Uterus (tissue), 4 donors: ENCODE data around the gene CPHXL2. TPM values are rescaled to one million over a fixed set of nuclear protein-coding genes. Genes with fewer than 3 reads are reported as not detected.

Experiments
- DNase-seq, 2 donors: peaks; one replicate each; pipeline ENCODE4 v3.0.0-alpha.2; 2019 to 2020
- H3K27ac ChIP-seq, 2 donors: fragments of 200-600 bp; sonication (generic); 1 replicate in 1 of 2; 2 replicates in 1 of 2; pipeline ENCODE4 v1.5.1; 2016 to 2018
- H3K27me3 ChIP-seq, 2 donors: fragments of 200-600 bp; sonication (generic); one replicate each; pipeline ENCODE4 v1.5.1; 2018 to 2019; ENCODE audit warnings: control low read depth in 1 of 2
- H3K36me3 ChIP-seq, 2 donors: fragments of 200-600 bp; sonication (generic); one replicate each; pipeline ENCODE4 v1.5.1; 2019; ENCODE audit warnings: control low read depth in 1 of 2
- H3K4me1 ChIP-seq, 2 donors: fragments of 200-600 bp; sonication (generic); one replicate each; pipeline ENCODE4 v1.5.1; 2018 to 2019; ENCODE audit warnings: control low read depth in 1 of 2
- H3K4me3 ChIP-seq, 2 donors: fragments of 200-600 bp; sonication (generic); 1 replicate in 1 of 2; 2 replicates in 1 of 2; pipeline ENCODE4 v1.5.1; 2018 to 2019; ENCODE audit warnings: mild to moderate bottlenecking in 1 of 2
- H3K9me3 ChIP-seq, 2 donors: fragments of 200-600 bp; sonication (generic); one replicate each; pipeline ENCODE4 v1.5.1; 2019; ENCODE audit warnings: control low read depth in 1 of 2
- CTCF ChIP-seq, 4 experiments: fragments of 200-600 bp in 2 of 4; fragments of 450-650 bp in 2 of 4; sonication (generic) in 2 of 4; IDR thresholded peaks; one replicate each; pipeline ENCODE4 v1.5.1; 2016 to 2019; ENCODE audit warnings: antibody characterized with exemption in 4 of 4, mild to moderate bottlenecking in 2 of 4, moderate library complexity in 1 of 4
- POLR2A ChIP-seq, 2 donors: fragments of 450-650 bp; IDR thresholded peaks; one replicate each; pipeline ENCODE4 v1.6.1; 2016; ENCODE audit warnings: antibody characterized with exemption in 2 of 2, mild to moderate bottlenecking in 1 of 2, moderate library complexity in 1 of 2
- intact Hi-C: fragments of 100-400 bp; cut with DNase I; formaldehyde crosslinking; loops from one replicate; pipeline ENCODE4 v1.15.1; 2023; ENCODE audit warnings: low total_unique reads
- total RNA-seq, 4 donors: library from RNA; depleted of rRNA in 3 of 4; stranded (reverse); fragments of >200 nt in 3 of 4; gene quantifications; one replicate each; pipeline versions ENCODE4 v1.1.0 to v1.2.4, GENCODE V29; 2014 to 2023
- donor health status: DM: yes; HTN: yes; CAD: no.

Gene CPHXL2
- not detected for total RNA-seq

GRCh38 chr16:75676909-75677308, at the start of gene CPHXL2:
TSS of gene CPHXL2 (minus strand) at chr16:75677009. CDS start at chr16:75676999, 10 bp downstream.
- H3K36me3 ChIP-seq: no peaks in the 10 kb centered on the region
- no peak for TF ChIP-seq POLR2A (IDR thresholded peaks at IDR 0.05)
- no peak for TF ChIP-seq CTCF (IDR thresholded peaks at IDR 0.05)
- intact Hi-C loops: no loop called here
- H3K27ac ChIP-seq: no peak within 1 kb of the TSS
- H3K4me1 ChIP-seq: no peaks in the 10 kb centered on the region
- no peak within 1 kb of the TSS for H3K4me3 ChIP-seq
- no peak for DNase-seq
- no peaks in the 10 kb centered on the region for H3K27me3 ChIP-seq
- no peaks in the 10 kb centered on the region for H3K9me3 ChIP-seq

- intact Hi-C loops: no loop called here
- Histone ChIP-seq H3K4me3 (no peak within 1 kb of the TSS), H3K4me1 (no peaks in the 10 kb centered on the region), H3K9me3 (no peaks in the 10 kb centered on the region), H3K27ac (no peak within 1 kb of the TSS), H3K27me3 (no peaks in the 10 kb centered on the region), H3K36me3 (no peaks in the 10 kb centered on the region)
- DNase-seq: no peak
- TF ChIP-seq POLR2A (IDR thresholded peaks at IDR 0.05): no peak
- no peak for TF ChIP-seq CTCF (IDR thresholded peaks at IDR 0.05)
These were observed 49.6 kb upstream of the CPHXL2 start, which contains the start of gene CPHXL for GRCh38 chr16:75726390-75726789. TSS of gene CPHXL (minus strand) at chr16:75726490. CDS start at chr16:75726442, 48 bp downstream.

GRCh38 chr16:75718452-75718851, 41.6 kb upstream of the CPHXL2 start:
- no peak overlapping the region for H3K4me3 ChIP-seq
- no peaks in the 10 kb centered on the region for H3K9me3 ChIP-seq
- DNase-seq: no peak
- intact Hi-C loops: no loop called here
- H3K27me3 ChIP-seq: no peaks in the 10 kb centered on the region
- H3K27ac ChIP-seq: no peak overlapping the region
- TF ChIP-seq POLR2A (IDR thresholded peaks at IDR 0.05) (no peak), CTCF (IDR thresholded peaks at IDR 0.05) (no peak)
- H3K36me3 ChIP-seq: no peaks in the 10 kb centered on the region
- no peaks in the 10 kb centered on the region for H3K4me1 ChIP-seq

- no peak overlapping the region for H3K27ac ChIP-seq
- H3K4me3 ChIP-seq: no peak overlapping the region
- H3K27me3 ChIP-seq: no peaks in the 10 kb centered on the region
- no peaks in the 10 kb centered on the region for H3K36me3 ChIP-seq
- no peak for DNase-seq
- intact Hi-C loops: no loop called here
- H3K9me3 ChIP-seq: no peaks in the 10 kb centered on the region
- no peaks in the 10 kb centered on the region for H3K4me1 ChIP-seq
- no peak for TF ChIP-seq POLR2A (IDR thresholded peaks at IDR 0.05)
- TF ChIP-seq CTCF (IDR thresholded peaks at IDR 0.05): no peak
These were observed 37.9 kb upstream of the CPHXL2 start for GRCh38 chr16:75714661-75715060.

- TF ChIP-seq CTCF (IDR thresholded peaks at IDR 0.05) (no peak), POLR2A (IDR thresholded peaks at IDR 0.05) (no peak)
- Histone ChIP-seq H3K4me1 (no peaks in the 10 kb centered on the region), H3K9me3 (no peaks in the 10 kb centered on the region), H3K27ac (no peak overlapping the region), H3K27me3 (no peaks in the 10 kb centered on the region), H3K4me3 (no peak overlapping the region), H3K36me3 (no peaks in the 10 kb centered on the region)
- intact Hi-C loops: no loop called here
- no peak for DNase-seq
These were observed 33.5 kb upstream of the CPHXL2 start for GRCh38 chr16:75710344-75710743.
